SIG-M5 (cell line): ENCODE data around the gene CEACAM6.
"Not testable (repeated sequence)": the region's sequence is repeated elsewhere in the genome, so short reads cannot be mapped to it uniquely, and the experiment has no call there.

Experiments
- DNase-seq: peaks from one replicate; lab custom pipeline; 2025; lab: John Stamatoyannopoulos, UW

Gene CEACAM6

DNA sequence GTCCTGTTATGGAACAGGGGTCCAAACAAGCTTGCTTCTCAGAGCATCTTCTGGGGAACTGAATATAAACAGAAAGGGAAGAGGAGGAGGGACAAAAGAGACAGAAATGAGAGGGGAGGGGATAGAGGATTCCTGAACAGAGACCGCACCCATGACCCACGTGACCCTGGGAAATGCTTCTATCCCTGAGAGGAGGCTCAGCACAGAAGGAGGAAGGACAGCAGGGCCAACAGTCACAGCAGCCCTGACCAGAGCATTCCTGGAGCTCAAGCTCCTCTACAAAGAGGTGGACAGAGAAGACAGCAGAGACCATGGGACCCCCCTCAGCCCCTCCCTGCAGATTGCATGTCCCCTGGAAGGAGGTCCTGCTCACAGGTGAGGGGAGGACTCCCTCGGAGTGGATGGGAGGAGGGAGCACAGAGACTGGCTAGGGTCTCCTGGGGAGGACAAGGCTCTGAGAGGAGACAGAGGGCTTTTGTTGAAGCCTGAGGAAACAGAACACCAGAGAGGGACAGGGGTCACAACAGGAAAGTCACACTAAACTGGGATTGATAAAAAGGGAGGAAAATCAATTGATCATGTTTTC is at the start of gene CEACAM6:
Gene CEACAM6, plus strand, starts transcription at position 203 of the 586 bp plus-strand sequence. Its CDS starts 109 bp downstream, at position 312.
- DNase-seq = no peak

GRCh38 chr19:41706741-41707501 is 48.4 kb upstream of the CEACAM6 start:
- no peak for DNase-seq

DNA sequence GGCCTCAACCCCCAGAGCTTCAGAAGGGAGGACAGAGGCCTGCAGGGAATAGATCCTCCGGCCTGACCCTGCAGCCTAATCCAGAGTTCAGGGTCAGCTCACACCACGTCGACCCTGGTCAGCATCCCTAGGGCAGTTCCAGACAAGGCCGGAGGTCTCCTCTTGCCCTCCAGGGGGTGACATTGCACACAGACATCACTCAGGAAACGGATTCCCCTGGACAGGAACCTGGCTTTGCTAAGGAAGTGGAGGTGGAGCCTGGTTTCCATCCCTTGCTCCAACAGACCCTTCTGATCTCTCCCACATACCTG is 47.9 kb upstream of the CEACAM6 start:
- no peak for DNase-seq

DNA sequence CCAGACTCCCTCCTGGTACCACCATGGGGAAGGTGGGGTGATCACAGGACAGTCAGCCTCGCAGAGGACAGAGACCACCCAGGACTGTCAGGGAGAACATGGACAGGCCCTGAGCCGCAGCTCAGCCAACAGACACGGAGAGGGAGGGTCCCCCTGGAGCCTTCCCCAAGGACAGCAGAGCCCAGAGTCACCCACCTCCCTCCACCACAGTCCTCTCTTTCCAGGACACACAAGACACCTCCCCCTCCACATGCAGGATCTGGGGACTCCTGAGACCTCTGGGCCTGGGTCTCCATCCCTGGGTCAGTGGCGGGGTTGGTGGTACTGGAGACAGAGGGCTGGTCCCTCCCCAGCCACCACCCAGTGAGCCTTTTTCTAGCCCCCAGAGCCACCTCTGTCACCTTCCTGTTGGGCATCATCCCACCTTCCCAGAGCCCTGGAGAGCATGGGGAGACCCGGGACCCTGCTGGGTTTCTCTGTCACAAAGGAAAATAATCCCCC is 47.4 kb upstream of the CEACAM6 start:
- DNase-seq = no peak

DNA sequence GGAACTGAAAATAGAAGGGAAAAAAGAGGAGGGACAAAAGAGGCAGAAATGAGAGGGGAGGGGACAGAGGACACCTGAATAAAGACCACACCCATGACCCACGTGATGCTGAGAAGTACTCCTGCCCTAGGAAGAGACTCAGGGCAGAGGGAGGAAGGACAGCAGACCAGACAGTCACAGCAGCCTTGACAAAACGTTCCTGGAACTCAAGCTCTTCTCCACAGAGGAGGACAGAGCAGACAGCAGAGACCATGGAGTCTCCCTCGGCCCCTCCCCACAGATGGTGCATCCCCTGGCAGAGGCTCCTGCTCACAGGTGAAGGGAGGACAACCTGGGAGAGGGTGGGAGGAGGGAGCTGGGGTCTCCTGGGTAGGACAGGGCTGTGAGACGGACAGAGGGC is 46.8 kb upstream of the CEACAM6 start, which contains the start of gene CEACAM5:
Gene CEACAM5, plus strand, starts transcription at position 146 of the 400 bp plus-strand sequence. Its CDS starts 106 bp downstream, at position 252.
- no peak for DNase-seq

- not testable (repeated sequence) for DNase-seq
Observed at GRCh38 chr19:41709516-41709915, 45.8 kb upstream of the CEACAM6 start.

GRCh38 chr19:41709951-41710645 is 45.2 kb upstream of the CEACAM6 start:
- DNase-seq = no peak

GRCh38 chr19:41711376-41712261 is 43.7 kb upstream of the CEACAM6 start:
- DNase-seq = no peak

DNA sequence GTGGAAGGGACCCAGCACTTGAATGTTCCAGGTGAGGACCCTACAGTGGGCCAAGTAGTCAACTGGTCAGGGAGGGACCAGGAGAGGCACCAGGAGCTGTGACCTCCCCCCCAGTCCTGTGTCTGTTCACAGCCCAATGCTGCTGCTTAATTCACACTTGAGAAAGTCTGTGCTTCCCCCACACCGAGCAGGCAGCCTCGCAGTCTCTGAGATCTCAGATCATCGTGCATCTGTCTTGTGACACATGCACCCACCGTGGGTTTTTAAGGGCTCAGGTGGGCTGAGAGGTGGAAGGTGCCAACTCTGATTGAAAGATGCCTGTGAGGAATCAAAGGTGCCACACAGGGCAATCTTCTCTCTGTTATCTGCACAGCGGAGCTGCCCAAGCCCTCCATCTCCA is 40.7 kb upstream of the CEACAM6 start:
- no peak for DNase-seq

DNA sequence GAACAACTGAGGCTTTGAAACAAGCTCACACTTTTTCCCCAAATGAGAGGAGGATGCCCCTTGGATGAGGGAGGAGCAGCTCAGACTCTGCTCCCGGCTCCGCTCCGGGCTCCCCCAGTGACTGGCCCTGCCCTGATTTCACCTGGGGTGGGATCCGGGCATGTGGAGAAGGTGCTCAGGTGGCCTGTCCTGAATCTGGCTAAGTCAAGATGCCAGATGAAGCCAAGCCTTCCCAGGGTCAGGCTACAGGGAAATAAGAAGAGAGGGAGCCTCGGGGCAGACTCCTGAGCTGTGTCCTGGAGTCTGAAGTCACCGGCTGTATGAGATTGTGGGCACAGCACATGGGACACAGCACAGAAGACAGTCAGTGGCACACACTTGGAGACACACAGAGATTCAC is 36.6 kb upstream of the CEACAM6 start:
- DNase-seq = no peak

GRCh38 chr19:41720103-41720502 is 35.2 kb upstream of the CEACAM6 start:
- no peak for DNase-seq

- DNase-seq = no peak
Observed at GRCh38 chr19:41726493-41726892, 28.8 kb upstream of the CEACAM6 start.

DNA sequence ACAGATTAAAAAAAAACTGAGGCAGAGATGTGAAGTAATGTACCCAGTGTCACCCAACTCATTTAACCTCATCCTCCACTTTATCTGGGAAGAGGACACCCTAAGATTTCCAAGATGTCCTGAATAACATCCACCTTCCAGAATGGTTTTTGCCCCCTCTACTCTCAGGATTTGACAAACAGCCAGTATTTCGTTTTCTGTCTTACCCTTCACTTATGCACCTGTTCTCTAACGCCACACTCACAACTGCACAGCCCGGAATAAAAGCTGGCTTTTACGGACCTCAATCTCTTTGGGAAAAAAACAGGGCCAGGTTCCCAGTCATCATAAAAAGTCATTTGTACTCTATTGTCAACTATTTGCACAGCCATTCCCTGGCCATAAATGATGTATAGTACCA is 21.2 kb upstream of the CEACAM6 start:
- no peak for DNase-seq

DNA sequence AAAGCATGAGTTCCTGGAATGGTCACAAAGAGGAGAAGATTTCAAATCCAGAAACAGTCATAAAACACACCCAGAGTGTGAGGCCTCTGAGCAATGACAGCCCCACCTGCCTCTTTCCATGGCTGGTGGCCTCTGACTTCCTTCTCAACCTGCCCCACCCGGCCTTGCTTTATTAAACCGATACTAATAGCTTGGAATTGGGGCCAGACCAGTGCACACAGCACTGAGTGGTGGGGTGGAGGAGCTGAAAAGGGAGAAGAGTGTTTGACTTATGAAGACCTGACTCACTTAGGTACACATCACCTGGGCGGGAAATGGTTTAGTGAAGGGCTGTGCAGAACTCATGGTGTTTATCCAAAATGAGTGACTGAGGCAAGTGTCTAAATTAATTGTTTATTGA is 20.7 kb upstream of the CEACAM6 start:
- DNase-seq = no peak

- no peak for DNase-seq
Observed at GRCh38 chr19:41735071-41735600, 20.2 kb upstream of the CEACAM6 start.

DNA sequence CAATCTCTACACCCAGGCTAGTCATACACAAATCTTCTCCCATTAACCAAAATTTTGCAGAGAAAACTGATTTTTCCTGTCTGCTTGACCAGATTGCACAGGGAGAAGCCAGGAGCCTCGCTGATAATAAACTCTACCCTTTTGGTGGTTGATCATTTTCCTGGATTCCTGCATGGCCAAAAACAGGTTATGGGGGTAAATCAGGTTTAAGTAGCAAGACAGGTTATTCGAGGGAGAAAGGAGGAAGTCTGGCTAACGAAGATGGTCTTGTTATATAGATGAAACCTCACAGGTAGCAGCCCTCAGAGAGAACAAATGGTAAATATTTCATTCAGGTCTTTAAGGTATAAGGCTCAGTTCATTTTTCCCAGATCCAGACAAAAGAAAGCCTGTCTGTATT is 16.0 kb upstream of the CEACAM6 start:
- DNase-seq = no peak

- no peak for DNase-seq
Observed at GRCh38 chr19:41740415-41741243, 14.7 kb upstream of the CEACAM6 start.

DNA sequence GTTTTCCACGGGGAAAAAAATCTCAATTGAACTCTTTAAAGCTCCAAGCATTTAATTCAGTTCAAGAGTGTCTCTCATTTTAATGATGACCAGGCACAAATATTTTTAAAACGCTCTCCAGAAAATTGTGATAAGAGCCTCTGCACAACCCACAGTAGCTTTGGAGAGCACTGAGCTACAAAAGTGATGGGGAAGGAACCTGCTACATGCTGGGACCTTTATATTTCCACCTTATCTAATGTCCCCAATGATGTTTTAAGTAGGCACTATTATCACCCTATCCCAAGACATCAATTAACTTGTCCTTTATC is 14.1 kb upstream of the CEACAM6 start:
- no peak for DNase-seq

DNA sequence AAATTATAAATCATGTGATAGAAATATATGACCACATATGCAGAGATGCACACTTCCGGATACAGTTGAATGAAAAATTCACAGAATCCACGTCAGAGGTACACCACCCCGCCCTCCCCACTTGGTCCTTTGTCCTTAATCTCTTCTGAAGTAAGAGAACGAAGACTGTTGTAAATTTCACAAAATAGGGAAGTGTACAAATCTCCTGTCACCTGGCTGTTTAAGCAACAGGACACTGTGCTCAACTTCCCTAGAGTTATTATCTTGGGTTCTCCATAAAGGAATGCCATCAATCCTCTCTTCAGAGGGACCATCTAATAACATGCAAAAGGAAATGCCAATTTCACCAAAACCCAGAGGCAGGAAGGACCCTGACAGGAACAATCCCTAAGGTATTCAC is 10.5 kb upstream of the CEACAM6 start:
- no peak for DNase-seq

DNA sequence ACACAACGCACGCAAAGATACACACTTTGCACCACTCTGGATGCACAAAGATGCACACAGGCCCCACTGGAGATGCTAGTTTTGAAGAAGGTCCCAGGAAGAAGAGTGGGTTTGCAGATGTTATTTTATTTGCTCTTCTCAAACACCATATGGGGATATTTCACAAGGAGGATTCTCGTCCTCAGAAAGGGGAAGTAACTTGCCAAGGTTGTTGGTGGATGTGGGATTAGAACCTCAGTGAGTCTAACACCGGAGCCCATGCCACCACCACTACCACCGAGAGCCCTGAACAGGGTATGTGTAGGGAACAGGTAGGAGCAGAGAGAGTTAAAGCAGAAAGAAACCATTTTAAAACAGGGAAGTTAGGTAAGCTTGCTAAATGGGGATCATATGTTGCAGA is 9.6 kb upstream of the CEACAM6 start:
- DNase-seq = no peak

DNA sequence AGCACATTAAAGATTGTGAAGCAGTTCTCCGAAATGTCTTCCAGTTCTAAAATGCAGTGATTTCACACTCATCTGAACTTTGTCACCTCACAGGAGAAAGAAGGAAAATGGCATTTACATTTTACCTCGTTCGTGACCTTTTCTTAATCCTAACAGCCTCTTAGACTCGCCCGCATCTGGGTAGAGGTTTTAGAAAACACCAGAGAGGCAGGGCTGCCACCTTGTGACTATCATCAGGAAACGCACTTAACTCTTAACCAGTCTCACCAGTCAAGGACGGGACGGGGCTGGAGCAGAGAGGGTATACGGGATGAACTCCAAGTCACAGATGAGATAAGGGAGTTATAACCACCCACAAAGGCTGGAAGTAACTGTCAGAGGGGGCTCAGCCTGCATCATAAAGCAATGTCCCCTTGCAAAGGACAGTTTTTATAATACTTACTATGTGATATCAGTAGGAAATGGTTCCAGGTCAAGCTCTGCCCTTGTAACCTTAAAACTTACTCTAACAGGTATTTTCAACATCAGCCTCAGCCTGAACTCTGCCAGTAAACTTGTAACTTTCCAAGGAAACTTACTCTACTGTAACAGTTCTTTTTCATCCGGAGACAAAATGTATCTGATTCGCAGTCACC is 8.6 kb upstream of the CEACAM6 start:
- DNase-seq = no peak
